GM18861 (cell line): Measurements from ENCODE around the gene GNAI2.
"Not testable (repeated sequence)": the region's sequence is repeated elsewhere in the genome, so short reads cannot be mapped to it uniquely, and the experiment has no call there.

Experiments used
- ATAC-seq: cut with Tn5 transposase; IDR thresholded peaks from one replicate; pipeline ENCODE4 v1.9.1; 2021; ENCODE audit not compliant: unreplicated experiment

GNAI2 gene

DNA sequence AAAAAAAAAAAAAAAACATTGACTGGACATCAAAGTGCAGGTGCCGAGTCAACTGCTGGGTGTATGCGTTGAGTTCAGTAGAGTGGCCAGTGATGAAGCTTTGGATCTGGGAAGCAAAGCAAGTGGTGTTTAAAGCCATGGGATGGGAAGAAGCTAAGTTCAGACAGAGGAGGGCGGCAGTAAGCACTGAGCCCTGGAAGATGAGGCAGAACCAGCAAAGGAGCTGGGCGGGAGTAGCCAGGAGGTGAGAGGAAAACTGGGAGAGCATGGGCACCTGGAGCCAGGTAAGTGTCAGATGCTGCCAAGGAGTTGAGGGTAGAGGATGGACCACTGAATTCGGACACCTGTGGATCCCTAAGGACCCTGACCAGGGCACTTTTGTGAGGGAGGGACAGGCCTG, 11.4 kb upstream of the GNAI2 start:
- no peak for ATAC-seq

GRCh38 chr3:50226888-50227389, 9.1 kb upstream of the GNAI2 start:
- ATAC-seq, result peak; percentile 4

- peak; percentile 82 for ATAC-seq
Measured at GRCh38 chr3:50227390-50228183, 8.4 kb upstream of the GNAI2 start.

DNA sequence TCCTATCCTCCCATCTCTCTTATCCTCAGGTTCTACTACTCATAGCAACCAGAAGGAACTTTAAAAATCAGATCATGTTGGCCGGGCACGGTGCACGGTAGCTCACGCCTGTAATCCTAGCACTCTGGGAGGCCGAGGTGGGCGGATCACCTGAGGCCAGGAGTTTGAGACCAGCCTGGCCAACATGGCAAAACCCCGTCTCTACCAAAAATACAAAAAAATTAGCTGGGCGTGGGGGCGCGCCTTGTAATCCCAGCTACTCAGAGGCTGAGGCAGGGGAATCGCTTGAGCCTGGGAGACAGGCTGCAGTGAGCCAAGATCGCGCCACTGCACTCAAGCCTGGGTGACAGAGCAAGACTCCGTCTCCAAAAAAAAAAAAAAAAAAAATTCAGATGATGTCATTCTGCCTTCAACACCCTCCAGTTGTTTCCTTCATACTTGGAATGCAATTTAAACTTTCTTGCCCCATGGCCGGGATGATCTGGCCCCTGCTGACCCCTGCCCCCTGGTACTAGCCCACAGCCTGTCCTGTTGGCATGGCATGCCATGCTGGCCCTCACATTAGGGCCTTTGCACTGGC, 7.7 kb upstream of the GNAI2 start:
- ATAC-seq, result not testable (repeated sequence)

DNA sequence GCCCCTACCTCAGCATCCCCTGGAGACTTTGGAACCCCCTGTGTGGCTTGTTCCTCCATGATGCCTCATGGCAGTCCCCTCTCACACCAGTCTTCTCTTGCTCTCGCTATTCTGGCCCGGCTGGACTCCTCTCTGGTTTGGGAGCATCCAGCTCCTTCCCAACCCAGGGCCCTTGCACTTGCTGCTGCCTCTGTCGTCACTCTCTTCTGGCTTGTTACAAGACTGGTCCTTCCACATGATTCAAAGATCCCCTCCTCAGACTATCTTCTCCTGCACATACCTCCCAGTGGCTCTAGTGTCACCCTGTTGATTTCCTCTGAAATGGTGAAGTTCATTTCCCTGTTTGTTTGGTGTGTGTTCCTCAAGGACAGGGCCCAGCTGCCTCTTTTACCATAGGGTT, 6.5 kb upstream of the GNAI2 start:
- ATAC-seq, result no peak

- no peak for ATAC-seq
Measured at GRCh38 chr3:50230104-50230793, 5.8 kb upstream of the GNAI2 start.

DNA sequence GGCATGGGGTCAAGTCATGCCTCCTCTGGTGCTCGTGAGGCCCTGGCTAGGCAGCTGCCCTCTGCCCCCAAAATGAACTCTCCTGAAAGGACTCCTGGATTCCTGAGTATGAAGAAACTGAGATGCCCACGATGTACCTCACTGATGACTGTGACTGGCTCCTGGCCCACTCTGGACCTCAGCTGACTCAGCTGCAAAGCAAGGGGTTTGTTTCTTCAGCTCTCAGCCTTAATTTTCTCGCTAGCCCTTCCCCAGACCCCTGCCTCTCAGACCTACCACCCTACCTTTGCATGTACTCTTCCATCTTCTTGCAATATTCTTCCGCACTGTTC, 5.2 kb upstream of the GNAI2 start:
- ATAC-seq, result no peak

GRCh38 chr3:50231581-50231980, 4.4 kb upstream of the GNAI2 start:
- ATAC-seq, result no peak

DNA sequence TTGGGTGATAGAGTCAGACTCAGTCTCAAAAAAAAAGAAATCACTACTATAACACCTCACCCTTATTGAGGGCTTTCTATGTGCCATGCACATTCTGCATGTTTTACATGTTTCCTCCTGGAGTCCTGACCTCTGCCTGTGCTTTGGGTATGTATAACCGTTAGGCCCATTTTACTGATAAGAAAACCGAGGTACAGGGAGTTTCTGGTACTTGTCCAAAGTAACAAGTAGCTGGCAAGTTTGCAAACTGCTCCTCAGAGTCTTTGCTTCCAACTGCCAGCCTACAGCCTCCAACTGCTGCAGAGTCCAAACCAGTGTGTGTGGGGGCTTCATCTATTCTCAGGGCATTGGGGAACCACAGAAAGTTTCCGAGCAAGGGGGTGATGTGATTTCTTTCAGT, 3.7 kb upstream of the GNAI2 start:
- no peak for ATAC-seq

- no peak for ATAC-seq
Measured at GRCh38 chr3:50233176-50233575, 2.8 kb upstream of the GNAI2 start.

DNA sequence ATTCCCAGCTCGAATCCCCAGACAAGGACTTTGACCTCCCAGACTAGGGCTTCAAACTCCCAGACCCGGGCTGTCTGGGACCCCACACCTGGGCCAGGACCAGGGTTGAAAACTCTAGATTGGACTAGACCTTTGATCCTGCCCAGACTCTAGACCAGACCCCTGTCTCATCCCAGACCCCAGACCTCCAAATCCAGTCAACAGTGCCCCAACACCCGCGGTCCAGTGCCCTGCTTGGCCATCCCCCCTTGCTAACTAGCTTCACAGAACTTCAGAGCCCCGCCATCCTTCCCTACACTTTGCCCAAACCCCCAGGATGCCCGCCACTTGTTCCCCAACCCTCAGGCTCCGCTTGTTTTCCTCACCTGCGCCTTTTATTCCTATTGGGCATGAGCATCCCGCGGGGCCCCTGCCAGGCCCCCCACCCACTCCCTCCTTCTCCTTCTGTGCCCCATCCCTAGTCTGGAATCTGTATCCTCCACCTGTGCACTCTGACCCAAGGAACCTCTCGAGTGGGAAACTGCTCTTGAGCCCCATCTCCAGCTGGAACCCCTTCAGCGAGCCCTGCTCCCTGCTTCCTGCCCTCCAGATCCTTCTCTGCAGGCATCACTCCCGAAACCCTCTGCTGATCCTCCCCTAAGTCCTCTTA, 604 bp downstream of the GNAI2 start:
- no peak for ATAC-seq

DNA sequence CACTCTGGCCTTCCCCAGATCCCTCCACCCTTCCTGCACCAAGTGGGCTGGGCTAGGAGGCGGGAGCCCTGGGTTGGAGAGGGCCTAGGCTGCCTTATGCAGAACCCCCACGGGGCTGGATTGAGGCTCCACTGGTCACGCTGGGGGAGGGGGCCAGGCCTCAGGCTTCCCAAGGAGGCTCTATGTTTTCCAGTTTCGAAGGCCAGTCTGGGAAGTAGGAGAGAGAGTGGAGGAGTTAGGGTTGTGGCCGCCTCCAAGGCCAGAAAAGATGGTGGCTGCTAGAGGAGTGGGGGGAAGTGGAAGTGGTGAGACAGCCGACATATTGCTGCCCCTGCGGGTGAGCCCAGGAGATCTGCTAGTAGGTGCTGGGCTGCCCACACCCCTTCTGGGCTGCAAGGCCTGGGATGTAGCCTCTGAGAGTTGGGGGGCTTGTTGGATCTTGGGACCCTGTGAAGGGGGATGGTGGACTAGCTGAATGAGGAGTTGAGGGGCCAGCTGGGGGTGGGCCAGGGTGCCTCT, 1.2 kb downstream of the GNAI2 start:
- no peak for ATAC-seq

DNA sequence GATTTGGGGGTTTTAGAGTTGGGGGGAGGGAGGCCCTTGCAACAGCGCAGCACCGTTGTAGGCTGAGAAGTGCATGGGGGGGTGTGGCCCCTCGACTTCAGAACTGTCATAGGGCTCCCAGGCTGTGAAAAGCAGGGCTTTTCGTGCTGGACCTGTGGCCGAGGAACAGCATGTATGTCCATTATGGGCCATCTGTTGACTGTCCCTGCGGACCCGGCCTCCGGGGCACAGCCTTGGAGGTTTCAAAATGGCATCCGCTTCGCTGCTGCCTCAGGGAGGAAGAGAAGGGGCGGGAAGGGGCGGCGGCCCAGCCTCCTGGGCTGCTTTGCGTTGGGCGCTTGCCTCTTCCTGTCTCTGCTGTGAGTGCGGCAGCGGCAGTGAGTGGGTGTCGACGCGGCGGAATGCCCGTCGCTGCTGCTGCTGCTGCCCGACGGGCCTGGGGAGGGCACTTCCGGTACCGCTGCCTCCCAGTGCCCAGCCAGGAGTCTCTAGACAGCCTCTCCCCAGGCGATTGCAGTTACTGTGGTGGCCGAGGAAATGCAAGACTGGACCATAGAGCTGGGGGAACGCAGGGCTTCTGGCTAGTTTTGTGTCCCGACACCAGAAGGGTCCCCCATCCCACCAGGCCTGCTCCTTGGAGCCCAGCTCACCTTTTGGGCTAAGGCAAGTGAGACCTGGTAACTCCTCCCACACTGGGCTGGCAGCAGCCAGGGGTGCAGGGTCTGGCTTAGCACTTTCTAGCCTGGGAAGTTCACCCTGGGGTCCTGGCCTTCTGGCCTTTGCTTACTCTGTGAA, 1.9 kb downstream of the GNAI2 start:
- ATAC-seq, result peak; percentile 34

DNA sequence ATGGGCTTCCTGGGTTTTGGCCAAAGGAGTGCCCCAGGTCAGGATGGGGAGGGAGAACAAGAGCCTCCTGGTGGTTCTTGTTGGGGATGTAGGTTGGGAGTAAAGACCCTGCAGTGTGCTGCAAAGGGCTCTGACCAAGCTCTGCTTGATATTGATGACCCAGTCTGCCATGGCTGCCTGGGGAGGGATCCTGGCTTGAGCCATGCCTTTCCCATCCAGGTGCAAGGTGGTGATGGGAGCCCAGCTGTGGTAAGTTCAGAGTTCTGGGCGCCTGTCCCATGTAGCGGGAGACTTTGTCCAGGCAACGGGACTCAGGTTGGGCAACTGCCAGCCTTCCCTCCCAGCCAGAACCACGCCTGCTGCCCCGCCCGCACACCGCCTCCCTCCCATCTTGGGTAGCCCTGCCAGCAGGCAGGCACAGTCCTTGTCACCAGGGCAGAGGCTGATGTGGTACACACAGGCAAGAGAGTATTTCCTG, 2.6 kb downstream of the GNAI2 start:
- no peak for ATAC-seq

DNA sequence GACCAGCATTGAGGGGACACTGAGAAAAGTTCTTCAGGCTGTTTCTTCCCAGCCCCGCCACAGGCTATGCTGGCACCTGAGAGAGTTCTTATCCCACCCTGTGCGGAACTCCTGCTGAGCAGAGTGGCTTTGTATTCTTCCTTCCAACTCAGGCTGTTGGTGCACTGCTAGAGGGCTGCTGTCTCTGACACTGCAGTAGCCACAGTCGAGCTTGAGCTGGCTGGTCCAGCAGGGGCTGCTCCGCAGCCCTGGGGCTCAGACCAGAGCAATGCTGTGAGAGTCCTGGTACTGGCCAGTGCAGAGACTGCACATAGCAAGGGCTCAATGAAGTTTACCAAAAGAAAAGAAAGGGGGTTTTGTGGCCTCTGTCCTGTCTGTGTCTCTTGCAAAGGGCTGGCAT, 3.6 kb downstream of the GNAI2 start:
- no peak for ATAC-seq

GRCh38 chr3:50241163-50241562, 5.2 kb downstream of the GNAI2 start:
- ATAC-seq, result no peak

DNA sequence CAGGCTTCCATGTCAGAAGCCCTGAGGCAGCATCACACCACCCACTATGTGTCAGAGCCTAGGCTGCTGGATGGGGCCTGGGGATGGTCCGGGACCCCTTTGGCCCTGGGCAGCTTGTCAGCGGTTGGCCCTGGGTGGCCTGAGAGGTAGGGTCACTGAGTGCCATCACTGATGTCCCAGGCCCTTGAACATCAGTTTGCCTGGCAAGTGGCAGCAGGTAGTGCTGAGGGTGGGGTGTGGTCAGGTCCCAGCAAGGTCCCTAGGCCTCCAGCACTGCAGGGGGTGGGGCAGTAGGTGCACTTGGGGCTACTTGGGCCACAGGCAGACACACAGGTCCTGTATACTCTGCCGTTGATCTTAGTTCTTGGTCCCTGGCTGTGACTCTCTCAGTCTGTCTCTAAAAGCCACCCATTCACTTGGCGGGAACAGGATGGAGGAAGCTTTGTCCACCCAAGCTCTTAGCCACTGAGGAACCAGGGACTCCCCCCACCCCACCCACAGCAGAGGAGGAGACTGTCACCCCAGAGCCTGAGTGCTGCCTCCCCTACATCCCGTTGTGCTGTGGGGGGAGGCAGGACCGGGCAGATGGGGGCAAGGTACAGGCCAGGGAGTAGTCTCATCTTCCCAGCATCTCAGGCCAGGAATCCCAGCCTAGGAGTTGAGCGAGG, 5.8 kb downstream of the GNAI2 start:
- no peak for ATAC-seq

- no peak for ATAC-seq
Measured at GRCh38 chr3:50242381-50242770, 6.4 kb downstream of the GNAI2 start.

DNA sequence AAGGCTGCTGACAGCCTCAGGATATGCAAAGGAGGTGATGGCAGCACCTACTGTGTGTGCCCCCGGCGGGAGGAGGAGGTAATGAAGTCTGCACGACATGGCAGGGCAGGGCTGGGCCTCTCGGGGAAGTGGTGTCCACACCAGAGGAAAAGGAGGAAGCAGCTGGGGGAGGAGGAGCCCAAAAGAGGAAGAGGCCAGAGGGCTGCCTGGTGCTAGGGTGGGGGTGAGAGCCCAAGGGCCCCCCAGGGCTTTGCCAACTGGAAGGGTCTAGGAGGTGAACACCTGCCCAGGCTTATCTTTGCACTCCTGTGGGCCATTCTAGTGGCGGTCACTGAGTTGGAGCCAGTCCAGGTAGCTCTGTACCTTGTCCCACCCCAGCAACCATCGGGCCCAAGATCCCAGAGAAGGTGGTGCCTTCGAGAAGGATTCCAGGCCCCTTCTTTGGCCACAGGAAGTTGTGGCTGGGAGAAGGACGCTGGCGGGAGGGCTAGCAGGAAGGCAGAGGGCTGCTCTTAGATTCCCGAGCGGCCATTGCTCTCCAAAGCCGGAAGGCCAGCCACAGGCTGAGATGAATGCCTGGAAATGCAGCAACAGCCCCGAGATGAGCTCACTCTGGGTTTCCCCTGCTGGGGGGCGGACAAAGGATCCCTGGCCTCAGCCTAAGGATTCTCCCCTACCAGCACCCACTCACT, 7.0 kb downstream of the GNAI2 start:
- no peak for ATAC-seq

- ATAC-seq, result no peak
Measured at GRCh38 chr3:50243543-50243895, 7.5 kb downstream of the GNAI2 start.
